Stomach smooth muscle (tissue), 2 donors: ENCODE measurements around the gene PIP4K2A.
"Not testable (repeated sequence)": the region's sequence is repeated elsewhere in the genome, so short reads cannot be mapped to it uniquely, and the experiment has no call there.

Experiments used
- H3K27ac ChIP-seq: one replicate; pipeline ENCODE4 v1.7.0; 2013; ENCODE audit warnings: mild to moderate bottlenecking, low read length, inconsistent platforms
- H3K27me3 ChIP-seq, 2 donors: one replicate each; pipeline ENCODE4 v1.7.0; 2013; ENCODE audit warnings: low read length in 2 of 2; ENCODE audit not compliant: insufficient read depth in 2 of 2, control insufficient read depth in 1 of 2
- H3K36me3 ChIP-seq, 2 donors: one replicate each; pipeline ENCODE4 v1.7.0; 2013; ENCODE audit warnings: low read length in 2 of 2; ENCODE audit not compliant: control insufficient read depth in 2 of 2, insufficient read depth in 2 of 2
- H3K4me1 ChIP-seq: one replicate; pipeline ENCODE4 v1.7.0; 2013; ENCODE audit warnings: low read length; ENCODE audit not compliant: control insufficient read depth, insufficient read depth
- H3K4me3 ChIP-seq, 2 donors: one replicate each; pipeline ENCODE4 v1.7.0; 2013; ENCODE audit warnings: low read length in 2 of 2
- H3K9ac ChIP-seq, 2 donors: one replicate each; pipeline ENCODE4 v1.7.0; 2013; ENCODE audit warnings: low read length in 2 of 2, mild to moderate bottlenecking in 1 of 2
- H3K9me3 ChIP-seq, 2 donors: one replicate each; pipeline ENCODE4 v1.7.0; 2013; ENCODE audit warnings: low read length in 2 of 2; ENCODE audit not compliant: control insufficient read depth in 2 of 2
- donor health status: healthy.
- donor health status: Pancreatic carcinoma.

The PIP4K2A gene

GRCh38 chr10:22539579-22540298 lies 174.6 kb downstream of the PIP4K2A start:
- Histone ChIP-seq H3K4me3 (no peak overlapping the region), H3K27me3 (no peaks in the 10 kb centered on the region), H3K4me1 (no peaks in the 10 kb centered on the region), H3K9me3 (no peaks in the 10 kb centered on the region), H3K9ac (no peak overlapping the region), H3K36me3 (peaks cover 33 to 36% of the 10 kb centered on the region in 2 donors), H3K27ac (no peak overlapping the region)

- Histone ChIP-seq H3K27me3 (no peaks in the 10 kb centered on the region), H3K4me1 (no peaks in the 10 kb centered on the region), H3K27ac (no peak overlapping the region), H3K36me3 (peaks cover 33 to 36% of the 10 kb centered on the region in 2 donors), H3K9ac (no peak overlapping the region), H3K4me3 (no peak overlapping the region), H3K9me3 (no peaks in the 10 kb centered on the region)
Measured at GRCh38 chr10:22537810-22538209, 176.6 kb downstream of the PIP4K2A start.

DNA sequence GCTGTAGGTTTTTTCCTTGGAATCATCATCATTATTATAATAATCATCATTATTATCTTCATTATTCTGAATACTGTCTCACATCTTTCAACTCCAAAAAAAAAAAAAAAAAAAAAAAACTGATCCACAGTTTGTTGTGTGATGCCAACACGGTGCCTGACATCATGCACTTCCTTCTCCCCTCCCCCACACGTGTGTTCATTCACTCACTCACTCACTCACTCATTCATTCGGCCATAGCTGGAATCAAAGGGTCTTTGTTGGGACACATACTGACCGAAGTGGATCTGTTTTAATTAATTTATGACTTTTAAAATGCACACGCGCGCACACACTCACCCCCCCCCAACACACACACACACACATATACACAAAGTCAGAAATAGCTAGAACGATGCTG lies 177.8 kb downstream of the PIP4K2A start:
- H3K4me3 ChIP-seq: no peak overlapping the region
- no peak overlapping the region for H3K9ac ChIP-seq
- no peaks in the 10 kb centered on the region for H3K27me3 ChIP-seq
- H3K9me3 ChIP-seq: no peaks in the 10 kb centered on the region
- H3K4me1 ChIP-seq: no peaks in the 10 kb centered on the region
- H3K36me3 ChIP-seq: peaks cover 24 to 25% of the 10 kb centered on the region in 2 donors
- H3K27ac ChIP-seq: no peak overlapping the region

DNA sequence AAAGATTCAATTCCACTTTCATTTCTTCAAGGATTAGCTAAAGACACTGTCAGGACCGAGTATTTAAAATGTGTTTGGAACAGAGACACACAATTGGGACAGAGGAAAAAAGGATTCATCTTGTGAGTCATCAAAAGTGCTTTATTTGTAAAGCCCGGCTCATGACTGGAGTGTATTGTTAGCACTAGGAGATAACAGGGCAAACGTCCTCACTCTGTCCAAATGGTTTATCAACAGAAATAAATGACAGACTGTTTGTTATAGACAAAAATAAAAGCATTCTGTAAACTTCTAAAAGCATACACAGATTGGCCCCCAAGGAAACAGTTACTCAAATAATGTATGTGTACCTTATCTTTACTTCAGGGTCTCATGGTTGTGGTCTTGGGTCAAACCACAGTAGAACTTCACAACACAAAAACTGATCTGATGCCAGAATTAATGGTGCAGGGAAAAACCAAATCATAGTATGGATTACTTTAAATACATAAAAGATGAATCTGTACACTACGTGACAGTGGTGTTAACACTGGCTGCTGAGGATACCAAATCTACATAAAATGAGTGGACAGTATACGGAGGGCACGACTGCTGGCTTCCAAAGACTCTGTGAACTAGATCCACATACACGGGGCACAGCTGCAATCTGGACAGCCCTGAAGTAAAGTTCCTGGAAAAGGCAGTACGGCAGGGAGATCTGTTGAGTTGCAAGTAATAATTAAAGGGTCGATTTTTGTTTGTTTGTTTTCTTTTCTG lies 179.4 kb downstream of the PIP4K2A start:
- Histone ChIP-seq H3K4me3 (no peak overlapping the region), H3K27ac (no peak overlapping the region)

GRCh38 chr10:22531441-22531840 lies 182.9 kb downstream of the PIP4K2A start:
- Histone ChIP-seq H3K4me3 (no peak overlapping the region), H3K36me3 (peaks cover 0 to 2% of the 10 kb centered on the region in 2 donors), H3K9ac (no peak overlapping the region), H3K4me1 (no peaks in the 10 kb centered on the region), H3K27me3 (peaks cover 0 to 3% of the 10 kb centered on the region in 2 donors), H3K9me3 (no peaks in the 10 kb centered on the region), H3K27ac (no peak overlapping the region)

More for the DNA sequence above, 179.4 kb downstream of the PIP4K2A start:
- peaks cover 14 to 15% of the 10 kb centered on the region in 2 donors for H3K36me3 ChIP-seq
- H3K9me3 ChIP-seq: no peaks in the 10 kb centered on the region
- no peaks in the 10 kb centered on the region for H3K4me1 ChIP-seq
- no peak overlapping the region for H3K9ac ChIP-seq
- H3K27me3 ChIP-seq: no peaks in the 10 kb centered on the region

DNA sequence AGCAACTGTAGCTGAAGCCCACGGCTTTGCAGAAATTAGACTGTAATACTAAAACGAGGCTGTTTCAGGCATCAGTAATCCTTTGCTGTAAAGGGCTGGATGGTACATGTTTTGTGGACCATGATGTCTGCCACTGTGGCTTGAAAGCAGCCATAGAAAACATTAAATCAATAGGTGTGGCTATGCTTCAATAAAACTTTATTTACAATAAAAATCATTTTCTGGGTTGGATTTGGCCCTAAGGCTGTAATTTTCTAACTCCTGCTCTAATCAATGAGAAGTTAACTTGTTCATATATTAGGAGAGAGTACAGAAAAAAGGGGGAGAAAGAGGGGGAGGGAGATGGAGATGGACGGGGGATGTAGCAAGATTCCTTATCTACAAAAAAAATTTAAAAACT lies 183.4 kb downstream of the PIP4K2A start:
- no peaks in the 10 kb centered on the region for H3K36me3 ChIP-seq
- no peaks in the 10 kb centered on the region for H3K4me1 ChIP-seq
- no peak overlapping the region for H3K4me3 ChIP-seq
- H3K9me3 ChIP-seq: no peaks in the 10 kb centered on the region
- H3K27ac ChIP-seq: no peak overlapping the region
- H3K9ac ChIP-seq: no peak overlapping the region
- peaks cover 0 to 3% of the 10 kb centered on the region in 2 donors for H3K27me3 ChIP-seq

GRCh38 chr10:22527520-22527919 lies 186.9 kb downstream of the PIP4K2A start:
- peaks cover 0 to 3% of the 10 kb centered on the region in 2 donors for H3K27me3 ChIP-seq
- no peak overlapping the region for H3K9ac ChIP-seq
- no peaks in the 10 kb centered on the region for H3K4me1 ChIP-seq
- peaks cover 0 to 3% of the 10 kb centered on the region in 2 donors for H3K9me3 ChIP-seq
- no peak overlapping the region for H3K27ac ChIP-seq
- H3K4me3 ChIP-seq: no peak overlapping the region
- H3K36me3 ChIP-seq: no peaks in the 10 kb centered on the region

DNA sequence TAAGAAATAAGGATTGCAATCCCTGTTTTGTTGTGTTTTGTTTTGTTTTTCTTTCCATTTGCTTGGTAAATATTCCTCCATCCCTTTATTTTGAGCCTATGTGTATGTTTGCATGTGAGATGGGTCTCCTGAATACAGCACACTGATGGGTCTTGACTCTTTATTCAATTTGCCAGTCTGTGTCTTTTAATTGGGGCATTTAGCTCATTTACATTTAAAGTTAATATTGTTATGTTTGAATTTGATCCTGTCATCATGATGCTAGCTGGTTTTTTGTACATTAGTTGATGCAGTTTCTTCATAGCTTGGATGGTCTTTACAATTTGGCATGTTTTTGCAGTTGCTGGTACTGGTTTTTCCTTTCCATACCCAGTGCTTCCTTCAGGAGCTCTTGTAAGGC lies 190.0 kb downstream of the PIP4K2A start:
- H3K27ac ChIP-seq: not testable (repeated sequence)

DNA sequence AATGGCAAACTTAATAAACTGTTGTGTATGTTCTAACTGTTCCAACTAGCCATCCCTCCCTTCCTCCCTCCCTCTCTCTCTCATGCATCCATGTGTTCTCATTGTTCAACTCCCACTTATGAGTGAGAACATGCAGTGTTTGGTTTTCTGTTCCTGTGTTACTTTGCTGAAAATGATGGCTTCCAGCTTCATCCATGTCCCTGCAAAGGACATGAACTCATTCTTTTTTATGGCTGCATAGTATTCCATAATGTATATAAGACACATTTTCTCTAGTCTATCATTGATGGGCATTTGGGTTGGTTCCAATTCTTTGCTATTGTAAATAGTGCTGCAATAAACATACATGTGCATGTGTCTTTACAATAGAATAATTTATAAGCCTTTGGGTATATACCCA lies 193.7 kb downstream of the PIP4K2A start:
- H3K4me3 ChIP-seq, H3K4me1 ChIP-seq, H3K9me3 ChIP-seq, H3K36me3 ChIP-seq, H3K27ac ChIP-seq, H3K9ac ChIP-seq, H3K27me3 ChIP-seq: not testable (repeated sequence)

More for the DNA sequence above, 190.0 kb downstream of the PIP4K2A start:
- not testable (repeated sequence) for H3K27me3 ChIP-seq, H3K4me1 ChIP-seq, H3K9ac ChIP-seq, H3K9me3 ChIP-seq, H3K36me3 ChIP-seq, H3K4me3 ChIP-seq

DNA sequence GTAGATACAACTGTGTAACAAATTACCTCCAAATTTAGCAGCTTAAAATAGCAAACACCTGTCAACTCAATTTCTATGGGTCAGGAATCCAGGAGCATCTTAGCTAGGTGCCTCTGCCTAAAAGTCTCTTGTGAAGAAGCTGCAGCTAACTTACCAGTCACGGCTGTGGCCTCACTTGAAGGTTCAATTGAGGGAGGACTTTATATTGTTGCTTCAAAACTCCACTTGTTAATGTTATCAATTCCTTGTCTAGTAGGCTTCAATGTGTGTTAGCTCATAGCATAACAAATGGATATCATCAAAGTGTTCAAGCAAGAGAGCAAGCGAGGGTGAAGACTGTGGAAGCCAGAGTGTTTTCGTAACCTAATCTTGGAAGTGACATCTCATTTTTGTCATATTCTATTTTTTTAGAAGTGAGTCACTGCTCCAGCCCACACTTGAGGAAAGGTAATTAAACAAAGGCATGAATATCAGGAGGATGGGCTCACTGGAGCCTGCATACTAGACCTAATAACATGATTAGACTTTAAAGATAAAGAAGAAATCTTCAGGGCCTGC lies 196.1 kb downstream of the PIP4K2A start:
- no peak overlapping the region for H3K4me3 ChIP-seq
- H3K4me1 ChIP-seq: no peaks in the 10 kb centered on the region
- H3K36me3 ChIP-seq: no peaks in the 10 kb centered on the region
- no peak overlapping the region for H3K9ac ChIP-seq
- H3K27me3 ChIP-seq: peaks cover 0 to 6% of the 10 kb centered on the region in 2 donors
- H3K9me3 ChIP-seq: peaks cover 0 to 3% of the 10 kb centered on the region in 2 donors
- no peak overlapping the region for H3K27ac ChIP-seq
